DND-41 (cell line): ENCODE measurements around the gene SYNM.

Source experiments
- ATAC-seq: fragments of 200-7000 bp; cut with Tn5 transposase; 3 replicates; pipeline ENCODE4 v1.9.1; 2021; ENCODE audit warnings: low read depth; ENCODE audit not compliant: insufficient read depth
- DNase-seq: peaks from one replicate; pipeline ENCODE4 v3.0.0-alpha.2; 2020
- H2AFZ ChIP-seq: 2 replicates; pipeline ENCODE4 v1.6.0; 2012; ENCODE audit warnings: low read depth, low read length
- H3K27ac ChIP-seq: 2 replicates; pipeline ENCODE4 v1.5.1; 2012; ENCODE audit warnings: low read length, inconsistent platforms
- H3K27me3 ChIP-seq: fragments of 200-600 bp; sonication (generic); 2 replicates; pipeline ENCODE4 v1.6.0; 2012; ENCODE audit warnings: low read length, mild to moderate bottlenecking, inconsistent platforms; ENCODE audit not compliant: insufficient read depth, poor library complexity
- H3K36me3 ChIP-seq: 2 replicates; pipeline ENCODE4 v1.5.1; 2012; ENCODE audit warnings: low read length, inconsistent platforms; ENCODE audit not compliant: insufficient read depth
- H3K4me1 ChIP-seq: 2 replicates; pipeline ENCODE4 v1.5.1; 2012; ENCODE audit warnings: mild to moderate bottlenecking, low read length; ENCODE audit not compliant: insufficient read depth
- H3K4me2 ChIP-seq: 2 replicates; pipeline ENCODE4 v1.6.0; 2012; ENCODE audit warnings: mild to moderate bottlenecking, moderate library complexity, low read length, inconsistent platforms; ENCODE audit not compliant: insufficient read depth
- H3K4me3 ChIP-seq, 2 experiments: fragments of 200-600 bp in 1 of 2; shearing (Covaris generic) in 1 of 2; 2 replicates each; pipeline ENCODE4 v1.5.1; 2012 to 2016; ENCODE audit warnings: inconsistent platforms in 2 of 2, low read length in 2 of 2, mild to moderate bottlenecking in 2 of 2, low read depth in 1 of 2, moderate library complexity in 1 of 2
- H3K79me2 ChIP-seq: 2 replicates; pipeline ENCODE4 v1.6.0; 2012; ENCODE audit warnings: low read length, inconsistent platforms; ENCODE audit not compliant: insufficient read depth
- H3K9ac ChIP-seq: 2 replicates; pipeline ENCODE4 v1.6.0; 2012; ENCODE audit warnings: low read depth, mild to moderate bottlenecking, inconsistent platforms, low read length, moderate library complexity
- H3K9me3 ChIP-seq: 2 replicates; pipeline ENCODE4 v1.5.1; 2012; ENCODE audit warnings: low read length, moderate library complexity, mild to moderate bottlenecking, inconsistent platforms; ENCODE audit not compliant: insufficient read depth, severe bottlenecking
- H4K20me1 ChIP-seq: 2 replicates; pipeline ENCODE4 v1.6.0; 2012; ENCODE audit warnings: low read length; ENCODE audit not compliant: insufficient read depth
- EZH2 ChIP-seq: IDR thresholded peaks from 3 replicates; pipeline ENCODE4 v1.6.1; 2012; ENCODE audit warnings: borderline replicate concordance, low read depth, mild to moderate bottlenecking, moderate library complexity, low read length, inconsistent platforms; ENCODE audit not compliant: severe bottlenecking
- TF ChIP-seq, protein P1 (sequence below): IDR thresholded peaks from 2 replicates; pipeline ENCODE4 v1.5.1; 2012; ENCODE audit warnings: borderline replicate concordance, low read length, moderate library complexity, mild to moderate bottlenecking; ENCODE audit not compliant: poor library complexity, severe bottlenecking; ENCODE audit errors: extremely low read depth

The SYNM gene

DNA sequence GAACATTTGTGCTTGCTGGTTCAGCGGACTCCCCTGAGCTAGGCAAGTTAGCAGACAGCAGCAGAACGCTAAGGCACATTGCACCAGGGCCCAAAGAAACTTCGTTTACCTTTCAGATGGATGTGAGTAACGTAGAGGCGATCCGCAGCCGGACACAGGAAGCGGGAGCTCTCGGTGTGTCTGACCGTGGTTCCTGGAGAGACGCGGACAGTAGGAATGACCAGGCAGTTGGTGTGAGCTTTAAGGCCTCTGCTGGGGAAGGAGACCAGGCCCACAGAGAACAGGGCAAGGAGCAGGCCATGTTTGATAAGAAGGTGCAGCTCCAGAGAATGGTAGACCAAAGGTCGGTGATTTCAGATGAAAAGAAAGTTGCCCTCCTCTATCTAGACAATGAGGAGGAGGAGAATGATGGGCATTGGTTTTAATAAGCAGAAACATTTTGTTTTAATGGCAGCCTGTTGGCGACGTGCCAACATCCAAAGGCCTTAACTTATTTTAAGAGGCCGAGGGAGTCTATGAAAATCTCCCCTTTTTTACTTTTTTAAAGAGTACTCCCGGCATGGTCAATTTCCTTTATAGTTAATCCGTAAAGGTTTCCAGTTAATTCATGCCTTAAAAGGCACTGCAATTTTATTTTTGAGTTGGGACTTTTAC lies 27.9 kb downstream of the SYNM start:
- H3K9ac ChIP-seq, result no peak overlapping the region
- no peaks in the 10 kb centered on the region for H3K79me2 ChIP-seq
- no peak overlapping the region for H3K4me3 ChIP-seq
- peaks cover 11% of the 10 kb centered on the region; the same call in 1 of the 2 replicates for H3K36me3 ChIP-seq
- no peaks in the 10 kb centered on the region for H3K9me3 ChIP-seq
- ATAC-seq, result no peak
- no peaks in the 10 kb centered on the region for H3K4me1 ChIP-seq
- TF ChIP-seq, protein P1, sequence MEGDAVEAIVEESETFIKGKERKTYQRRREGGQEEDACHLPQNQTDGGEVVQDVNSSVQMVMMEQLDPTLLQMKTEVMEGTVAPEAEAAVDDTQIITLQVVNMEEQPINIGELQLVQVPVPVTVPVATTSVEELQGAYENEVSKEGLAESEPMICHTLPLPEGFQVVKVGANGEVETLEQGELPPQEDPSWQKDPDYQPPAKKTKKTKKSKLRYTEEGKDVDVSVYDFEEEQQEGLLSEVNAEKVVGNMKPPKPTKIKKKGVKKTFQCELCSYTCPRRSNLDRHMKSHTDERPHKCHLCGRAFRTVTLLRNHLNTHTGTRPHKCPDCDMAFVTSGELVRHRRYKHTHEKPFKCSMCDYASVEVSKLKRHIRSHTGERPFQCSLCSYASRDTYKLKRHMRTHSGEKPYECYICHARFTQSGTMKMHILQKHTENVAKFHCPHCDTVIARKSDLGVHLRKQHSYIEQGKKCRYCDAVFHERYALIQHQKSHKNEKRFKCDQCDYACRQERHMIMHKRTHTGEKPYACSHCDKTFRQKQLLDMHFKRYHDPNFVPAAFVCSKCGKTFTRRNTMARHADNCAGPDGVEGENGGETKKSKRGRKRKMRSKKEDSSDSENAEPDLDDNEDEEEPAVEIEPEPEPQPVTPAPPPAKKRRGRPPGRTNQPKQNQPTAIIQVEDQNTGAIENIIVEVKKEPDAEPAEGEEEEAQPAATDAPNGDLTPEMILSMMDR, result no peak
- no peaks in the 10 kb centered on the region for H3K27me3 ChIP-seq
- no peak overlapping the region for H3K27ac ChIP-seq
- DNase-seq, result no peak
- no peaks in the 10 kb centered on the region for H4K20me1 ChIP-seq
- no peak overlapping the region for H3K4me2 ChIP-seq
- H2AFZ ChIP-seq, result no peak overlapping the region

DNA sequence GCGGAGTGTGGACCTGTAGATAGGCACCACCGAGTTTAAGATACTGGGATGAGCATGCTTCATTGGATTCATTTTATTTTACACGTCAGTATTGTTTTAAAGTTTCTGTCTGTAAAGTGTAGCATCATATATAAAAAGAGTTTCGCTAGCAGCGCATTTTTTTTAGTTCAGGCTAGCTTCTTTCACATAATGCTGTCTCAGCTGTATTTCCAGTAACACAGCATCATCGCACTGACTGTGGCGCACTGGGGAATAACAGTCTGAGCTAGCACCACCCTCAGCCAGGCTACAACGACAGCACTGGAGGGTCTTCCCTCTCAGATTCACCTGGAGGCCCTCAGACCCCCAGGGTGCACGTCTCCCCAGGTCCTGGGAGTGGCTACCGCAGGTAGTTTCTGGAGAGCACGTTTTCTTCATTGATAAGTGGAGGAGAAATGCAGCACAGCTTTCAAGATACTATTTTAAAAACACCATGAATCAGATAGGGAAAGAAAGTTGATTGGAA lies 29.5 kb downstream of the SYNM start:
- no peak for ATAC-seq

DNA sequence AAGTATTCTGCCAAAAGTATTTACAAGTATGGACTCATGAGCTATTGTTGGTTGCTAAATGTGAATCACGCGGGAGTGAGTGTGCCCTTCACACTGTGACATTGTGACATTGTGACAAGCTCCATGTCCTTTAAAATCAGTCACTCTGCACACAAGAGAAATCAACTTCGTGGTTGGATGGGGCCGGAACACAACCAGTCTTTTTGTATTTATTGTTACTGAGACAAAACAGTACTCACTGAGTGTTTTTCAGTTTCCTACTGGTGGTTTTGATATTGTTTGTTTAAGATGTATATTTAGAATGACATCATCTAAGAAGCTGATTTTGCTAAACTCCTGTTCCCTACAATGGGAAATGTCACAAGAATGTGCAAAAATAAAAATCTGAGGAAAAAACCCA lies 30.3 kb downstream of the SYNM start:
- no peaks in the 10 kb centered on the region for H3K27me3 ChIP-seq
- H3K4me3 ChIP-seq, result no peak overlapping the region
- peaks cover 20% of the 10 kb centered on the region for H3K36me3 ChIP-seq
- no peak overlapping the region for H3K4me2 ChIP-seq
- TF ChIP-seq, protein P1, result no peak
- no peak for TF ChIP-seq EZH2
- H3K9me3 ChIP-seq, result no peaks in the 10 kb centered on the region
- DNase-seq (no peak), ATAC-seq (no peak)
- no peaks in the 10 kb centered on the region for H3K4me1 ChIP-seq
- H3K79me2 ChIP-seq, result no peaks in the 10 kb centered on the region
- no peak overlapping the region for H2AFZ ChIP-seq
- H3K27ac ChIP-seq, result no peak overlapping the region
- H3K9ac ChIP-seq, result no peak overlapping the region
- no peaks in the 10 kb centered on the region for H4K20me1 ChIP-seq

More for the DNA sequence above, 29.5 kb downstream of the SYNM start:
- no peak overlapping the region for H3K4me2 ChIP-seq
- TF ChIP-seq, protein P1, result no peak
- no peak for TF ChIP-seq EZH2
- peaks cover 20% of the 10 kb centered on the region for H3K36me3 ChIP-seq
- no peak for DNase-seq
- no peaks in the 10 kb centered on the region for H3K9me3 ChIP-seq
- H3K9ac ChIP-seq, result no peak overlapping the region
- no peaks in the 10 kb centered on the region for H3K4me1 ChIP-seq
- no peak overlapping the region for H2AFZ ChIP-seq
- H4K20me1 ChIP-seq, result no peaks in the 10 kb centered on the region
- no peak overlapping the region for H3K4me3 ChIP-seq
- H3K79me2 ChIP-seq, result no peaks in the 10 kb centered on the region
- no peaks in the 10 kb centered on the region for H3K27me3 ChIP-seq
- no peak overlapping the region for H3K27ac ChIP-seq
